DOHH2 (cell line): ENCODE data around the gene PPARA.
"Not testable (repeated sequence)": the region's sequence is repeated elsewhere in the genome, so short reads cannot be mapped to it uniquely, and the experiment has no call there.

Source experiments
- H3F3A ChIP-seq: fragments of 200-600 bp; sonication (generic), shearing (Covaris generic); 2 replicates; pipeline ENCODE4 v1.6.0; 2016; ENCODE audit warnings: antibody characterized with exemption, mild to moderate bottlenecking; ENCODE audit not compliant: control insufficient read depth, insufficient read depth
- H3K27ac ChIP-seq: fragments of 200-600 bp; sonication (generic); 2 replicates; pipeline ENCODE4 v1.5.1; 2014; ENCODE audit warnings: low read depth, mild to moderate bottlenecking, low read length, moderate library complexity
- H3K27me3 ChIP-seq: fragments of 200-600 bp; sonication (generic); 2 replicates; pipeline ENCODE4 v1.6.1; 2014; ENCODE audit warnings: mild to moderate bottlenecking, low read length, mixed read lengths; ENCODE audit not compliant: control insufficient read depth
- H3K36me3 ChIP-seq: fragments of 200-600 bp; sonication (generic); 2 replicates; pipeline ENCODE4 v1.6.1; 2014; ENCODE audit warnings: mild to moderate bottlenecking, low read length, moderate library complexity, mixed read lengths; ENCODE audit not compliant: control insufficient read depth
- H3K4me1 ChIP-seq: fragments of 200-600 bp; sonication (generic); 2 replicates; pipeline ENCODE4 v1.6.1; 2014; ENCODE audit warnings: mild to moderate bottlenecking, low read length, mixed read lengths; ENCODE audit not compliant: control insufficient read depth
- H3K4me2 ChIP-seq: fragments of 200-600 bp; sonication (generic); 2 replicates; pipeline ENCODE4 v1.6.0; 2014; ENCODE audit warnings: mild to moderate bottlenecking, low read length, moderate library complexity
- H3K4me3 ChIP-seq: fragments of 200-600 bp; sonication (generic); 2 replicates; pipeline ENCODE4 v1.5.1; 2014; ENCODE audit warnings: mild to moderate bottlenecking, low read length, mixed read lengths
- H3K79me2 ChIP-seq: fragments of 200-600 bp; sonication (generic); 2 replicates; pipeline ENCODE4 v1.6.1; 2014; ENCODE audit warnings: mild to moderate bottlenecking, low read length, mixed read lengths; ENCODE audit not compliant: control insufficient read depth
- H3K9me2 ChIP-seq: fragments of 200-600 bp; sonication (generic); replicated peaks from 2 replicates; pipeline ENCODE4 v1.6.1; 2014; ENCODE audit warnings: mild to moderate bottlenecking, low read length, mixed read lengths; ENCODE audit not compliant: control insufficient read depth
- H3K9me3 ChIP-seq: fragments of 200-600 bp; sonication (generic); 2 replicates; pipeline ENCODE4 v1.6.1; 2014; ENCODE audit warnings: antibody characterized with exemption, low read length, mixed read lengths; ENCODE audit not compliant: control insufficient read depth, insufficient read depth
- H4K20me1 ChIP-seq: fragments of 200-600 bp; sonication (generic); 2 replicates; pipeline ENCODE4 v1.6.0; 2014; ENCODE audit warnings: low read depth, mild to moderate bottlenecking, antibody characterized with exemption, low read length, moderate library complexity; ENCODE audit not compliant: control insufficient read depth, insufficient read depth
- EZH2phosphoT487 ChIP-seq: fragments of 200-600 bp; sonication (generic); IDR thresholded peaks from 2 replicates; pipeline ENCODE4 v1.6.1; 2017; ENCODE audit warnings: borderline replicate concordance, mild to moderate bottlenecking, antibody characterized with exemption, low read length, moderate library complexity, mixed read lengths
- TF ChIP-seq, protein P1 (sequence below): fragments of 200-600 bp; sonication (generic); IDR thresholded peaks from one replicate; pipeline ENCODE4 v1.5.1; 2014; ENCODE audit warnings: antibody characterized with exemption, mild to moderate bottlenecking, low read depth, low read length; ENCODE audit not compliant: poor library complexity, severe bottlenecking

PPARA gene

DNA sequence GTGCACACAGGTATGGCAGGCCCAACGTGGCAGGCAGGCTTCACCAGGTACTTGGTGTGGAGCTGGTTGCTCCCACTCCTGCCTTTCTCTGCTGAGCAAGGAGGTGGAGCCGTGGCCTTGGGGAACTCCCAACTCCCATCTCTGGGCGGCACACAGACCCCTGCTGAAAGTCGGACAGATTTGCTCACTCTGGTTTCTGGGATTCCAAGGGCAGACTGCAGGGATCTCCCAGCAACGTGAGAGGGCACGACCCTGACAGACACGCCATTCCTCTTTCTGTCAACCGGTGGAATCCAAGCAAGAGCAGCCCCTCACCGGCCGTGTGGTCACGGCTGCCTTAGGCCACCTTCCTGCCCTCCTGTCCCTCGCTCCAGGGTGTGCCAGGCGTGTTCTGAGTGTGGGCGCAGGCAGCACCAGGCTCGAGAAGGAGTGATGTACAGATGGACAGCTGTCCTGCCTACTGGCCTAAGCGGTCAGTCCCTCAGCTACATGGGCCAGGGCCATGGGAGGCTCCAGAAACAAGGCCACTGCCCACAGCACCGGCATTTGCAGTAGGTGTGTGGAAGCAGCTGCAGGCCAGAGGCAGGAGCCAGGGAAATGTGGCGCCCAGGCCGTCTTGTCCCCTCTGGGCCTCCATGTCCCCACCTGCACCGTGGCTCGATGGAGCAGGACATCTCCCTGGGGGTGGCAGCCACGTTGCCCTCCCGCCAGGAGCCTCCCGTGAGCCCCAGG, 13.7 kb upstream of the PPARA start:
- Histone ChIP-seq H3K27me3 (no peaks in the 10 kb centered on the region), H3K4me2 (no peak overlapping the region), H3K9me3 (no peaks in the 10 kb centered on the region), H3K36me3 (no peaks in the 10 kb centered on the region), H3K27ac (no peak overlapping the region), H3K79me2 (no peaks in the 10 kb centered on the region), H3F3A (no peaks in the 10 kb centered on the region), H3K4me3 (no peak overlapping the region), H4K20me1 (no peaks in the 10 kb centered on the region), H3K4me1 (peaks cover 6% of the 10 kb centered on the region), H3K9me2 (no peaks in the 10 kb centered on the region)
- TF ChIP-seq, protein P1, sequence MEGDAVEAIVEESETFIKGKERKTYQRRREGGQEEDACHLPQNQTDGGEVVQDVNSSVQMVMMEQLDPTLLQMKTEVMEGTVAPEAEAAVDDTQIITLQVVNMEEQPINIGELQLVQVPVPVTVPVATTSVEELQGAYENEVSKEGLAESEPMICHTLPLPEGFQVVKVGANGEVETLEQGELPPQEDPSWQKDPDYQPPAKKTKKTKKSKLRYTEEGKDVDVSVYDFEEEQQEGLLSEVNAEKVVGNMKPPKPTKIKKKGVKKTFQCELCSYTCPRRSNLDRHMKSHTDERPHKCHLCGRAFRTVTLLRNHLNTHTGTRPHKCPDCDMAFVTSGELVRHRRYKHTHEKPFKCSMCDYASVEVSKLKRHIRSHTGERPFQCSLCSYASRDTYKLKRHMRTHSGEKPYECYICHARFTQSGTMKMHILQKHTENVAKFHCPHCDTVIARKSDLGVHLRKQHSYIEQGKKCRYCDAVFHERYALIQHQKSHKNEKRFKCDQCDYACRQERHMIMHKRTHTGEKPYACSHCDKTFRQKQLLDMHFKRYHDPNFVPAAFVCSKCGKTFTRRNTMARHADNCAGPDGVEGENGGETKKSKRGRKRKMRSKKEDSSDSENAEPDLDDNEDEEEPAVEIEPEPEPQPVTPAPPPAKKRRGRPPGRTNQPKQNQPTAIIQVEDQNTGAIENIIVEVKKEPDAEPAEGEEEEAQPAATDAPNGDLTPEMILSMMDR: no peak
- no peak for TF ChIP-seq EZH2phosphoT487

GRCh38 chr22:46137218-46137766, 13.0 kb upstream of the PPARA start:
- H3K36me3 ChIP-seq: no peaks in the 10 kb centered on the region
- no peaks in the 10 kb centered on the region for H3F3A ChIP-seq
- peaks cover 11% of the 10 kb centered on the region for H3K4me1 ChIP-seq
- H3K79me2 ChIP-seq: no peaks in the 10 kb centered on the region
- TF ChIP-seq, protein P1: no peak
- no peak for TF ChIP-seq EZH2phosphoT487
- no peaks in the 10 kb centered on the region for H3K27me3 ChIP-seq
- no peak overlapping the region for H3K4me2 ChIP-seq
- no peak overlapping the region for H3K4me3 ChIP-seq
- H3K9me3 ChIP-seq: no peaks in the 10 kb centered on the region
- no peaks in the 10 kb centered on the region for H3K9me2 ChIP-seq
- no peaks in the 10 kb centered on the region for H4K20me1 ChIP-seq
- no peak overlapping the region for H3K27ac ChIP-seq

- no peaks in the 10 kb centered on the region for H3K79me2 ChIP-seq
- peaks cover 15% of the 10 kb centered on the region for H3K4me1 ChIP-seq
- H3K27ac ChIP-seq: no peak overlapping the region
- no peak overlapping the region for H3K4me2 ChIP-seq
- H3K27me3 ChIP-seq: no peaks in the 10 kb centered on the region
- H3K9me3 ChIP-seq: no peaks in the 10 kb centered on the region
- H3K36me3 ChIP-seq: no peaks in the 10 kb centered on the region
- H3F3A ChIP-seq: no peaks in the 10 kb centered on the region
- H4K20me1 ChIP-seq: no peaks in the 10 kb centered on the region
- no peak overlapping the region for H3K4me3 ChIP-seq
- TF ChIP-seq, protein P1: no peak
- TF ChIP-seq EZH2phosphoT487: no peak
- no peaks in the 10 kb centered on the region for H3K9me2 ChIP-seq
Observed at GRCh38 chr22:46138058-46138797, 12.1 kb upstream of the PPARA start.

- not testable (repeated sequence) for H3K4me2 ChIP-seq, H3K9me2 ChIP-seq, H3F3A ChIP-seq, H3K9me3 ChIP-seq, H3K36me3 ChIP-seq, H4K20me1 ChIP-seq, H3K4me3 ChIP-seq, H3K27ac ChIP-seq, H3K27me3 ChIP-seq, H3K79me2 ChIP-seq
- H3K4me1 ChIP-seq: peaks cover 15% of the 10 kb centered on the region
Observed at GRCh38 chr22:46139417-46139816, 10.9 kb upstream of the PPARA start.
